ENCODE results near the gene CHST15. TPM values are rescaled to one million over a fixed set of nuclear protein-coding genes. Genes with fewer than 3 reads are reported as not detected.

Gene CHST15
- total and polyA plus RNA-seq, 2 experiments from 2014 or later: 0.92 to 1.9 TPM

DNA sequence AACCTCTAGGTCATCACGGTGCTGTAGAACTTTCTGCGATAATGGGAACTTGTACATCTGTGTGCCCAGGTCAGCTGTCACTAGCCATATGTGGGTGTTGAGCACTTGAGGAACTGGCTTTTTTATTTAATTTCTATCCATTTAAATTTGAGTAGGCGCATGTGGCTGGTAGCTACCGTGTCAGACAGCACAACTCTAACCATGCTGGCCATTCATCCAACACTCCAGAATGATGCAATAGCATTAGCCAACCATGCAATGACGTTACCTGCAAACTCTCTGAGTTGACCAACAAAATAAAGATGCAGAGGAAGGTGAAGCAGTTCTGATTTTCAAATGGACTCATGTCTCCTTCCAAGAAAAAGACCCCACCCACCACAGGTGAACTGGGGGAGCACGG is 24.4 kb upstream of the CHST15 start:
- Histone ChIP-seq H3K9me3 (ENCODE audit: low read depth) (no peaks in the 10 kb centered on the region), H3K36me3 (no peaks in the 10 kb centered on the region), H3K27ac (no peak overlapping the region), H3K27me3 (no peaks in the 10 kb centered on the region), H3K4me1 (ENCODE audit: low read depth) (no peaks in the 10 kb centered on the region), H3K4me3 (no peak overlapping the region)
- peak in 1 of 2 donors; percentile 29 for DNase-seq (ENCODE audit: low read depth in 1 of 2, low spot score in 1 of 2)
- TF ChIP-seq, protein P1, sequence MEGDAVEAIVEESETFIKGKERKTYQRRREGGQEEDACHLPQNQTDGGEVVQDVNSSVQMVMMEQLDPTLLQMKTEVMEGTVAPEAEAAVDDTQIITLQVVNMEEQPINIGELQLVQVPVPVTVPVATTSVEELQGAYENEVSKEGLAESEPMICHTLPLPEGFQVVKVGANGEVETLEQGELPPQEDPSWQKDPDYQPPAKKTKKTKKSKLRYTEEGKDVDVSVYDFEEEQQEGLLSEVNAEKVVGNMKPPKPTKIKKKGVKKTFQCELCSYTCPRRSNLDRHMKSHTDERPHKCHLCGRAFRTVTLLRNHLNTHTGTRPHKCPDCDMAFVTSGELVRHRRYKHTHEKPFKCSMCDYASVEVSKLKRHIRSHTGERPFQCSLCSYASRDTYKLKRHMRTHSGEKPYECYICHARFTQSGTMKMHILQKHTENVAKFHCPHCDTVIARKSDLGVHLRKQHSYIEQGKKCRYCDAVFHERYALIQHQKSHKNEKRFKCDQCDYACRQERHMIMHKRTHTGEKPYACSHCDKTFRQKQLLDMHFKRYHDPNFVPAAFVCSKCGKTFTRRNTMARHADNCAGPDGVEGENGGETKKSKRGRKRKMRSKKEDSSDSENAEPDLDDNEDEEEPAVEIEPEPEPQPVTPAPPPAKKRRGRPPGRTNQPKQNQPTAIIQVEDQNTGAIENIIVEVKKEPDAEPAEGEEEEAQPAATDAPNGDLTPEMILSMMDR (IDR thresholded peaks at IDR 0.05; ENCODE audit: low read depth, low read length): no peak

DNA sequence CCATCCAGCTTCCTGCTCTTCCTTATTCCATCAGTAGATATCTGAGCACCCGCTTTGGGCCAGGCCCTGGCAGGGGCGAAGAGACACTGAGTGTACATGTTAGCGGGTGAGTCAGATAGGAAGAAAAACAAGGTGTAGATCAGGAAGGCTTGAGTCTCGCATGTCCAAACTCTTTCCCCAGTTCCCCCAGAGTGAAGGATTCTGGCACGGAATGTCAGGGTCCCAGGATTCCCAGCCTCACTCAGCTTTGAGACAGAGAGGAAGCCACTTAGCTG is 24.1 kb upstream of the CHST15 start:
- Histone ChIP-seq H3K4me3 (no peak overlapping the region), H3K36me3 (no peaks in the 10 kb centered on the region), H3K4me1 (ENCODE audit: low read depth) (no peaks in the 10 kb centered on the region), H3K27ac (no peak overlapping the region), H3K27me3 (no peaks in the 10 kb centered on the region), H3K9me3 (ENCODE audit: low read depth) (no peaks in the 10 kb centered on the region)
- no peak for DNase-seq (ENCODE audit: low read depth in 1 of 2, low spot score in 1 of 2)
- TF ChIP-seq, protein P1 (IDR thresholded peaks at IDR 0.05; ENCODE audit: low read depth, low read length): no peak

DNA sequence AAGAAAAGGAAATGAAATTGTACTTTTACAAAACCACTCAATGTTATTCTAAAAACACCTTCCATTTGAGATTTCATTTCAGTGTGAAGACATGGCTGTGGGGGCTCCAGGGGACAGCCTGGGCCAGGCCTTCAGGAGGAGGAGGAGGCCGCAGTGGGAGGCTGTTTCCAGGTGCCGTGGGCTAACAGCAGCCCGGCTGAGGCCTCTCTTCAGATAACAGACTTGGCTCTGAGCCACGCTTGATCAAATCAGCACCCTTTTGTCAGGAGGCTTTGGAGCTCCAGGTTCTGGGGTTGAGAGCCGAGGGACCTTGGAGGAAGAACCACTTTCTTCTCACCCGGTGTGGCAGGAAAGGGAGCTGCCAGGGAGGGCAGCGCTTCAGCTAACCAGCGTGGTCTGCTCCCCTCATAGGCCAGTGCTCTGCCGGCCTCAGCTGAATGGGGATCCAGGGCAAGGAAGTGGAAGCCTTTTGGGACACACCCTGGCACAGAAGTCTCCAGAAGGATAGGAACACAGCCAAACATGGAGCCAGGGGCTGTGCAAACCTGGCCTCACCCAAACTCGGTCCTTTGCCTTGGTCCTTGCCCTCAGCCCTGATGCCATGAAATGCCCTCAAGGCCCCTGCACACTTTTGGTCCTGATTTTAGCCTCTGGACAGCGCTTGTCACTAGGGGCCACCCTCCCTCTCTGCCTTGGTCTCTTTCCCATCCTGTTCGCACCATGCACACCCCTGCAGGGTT is 23.5 kb upstream of the CHST15 start:
- TF ChIP-seq, protein P1 (IDR thresholded peaks at IDR 0.05; ENCODE audit: low read depth, low read length): no peak
- H3K4me3 ChIP-seq: no peak overlapping the region
- no peaks in the 10 kb centered on the region for H3K4me1 ChIP-seq (ENCODE audit: low read depth)
- no peak overlapping the region for H3K27ac ChIP-seq
- no peak for DNase-seq (ENCODE audit: low read depth in 1 of 2, low spot score in 1 of 2)
- H3K9me3 ChIP-seq (ENCODE audit: low read depth): no peaks in the 10 kb centered on the region
- H3K27me3 ChIP-seq: no peaks in the 10 kb centered on the region
- no peaks in the 10 kb centered on the region for H3K36me3 ChIP-seq

DNA sequence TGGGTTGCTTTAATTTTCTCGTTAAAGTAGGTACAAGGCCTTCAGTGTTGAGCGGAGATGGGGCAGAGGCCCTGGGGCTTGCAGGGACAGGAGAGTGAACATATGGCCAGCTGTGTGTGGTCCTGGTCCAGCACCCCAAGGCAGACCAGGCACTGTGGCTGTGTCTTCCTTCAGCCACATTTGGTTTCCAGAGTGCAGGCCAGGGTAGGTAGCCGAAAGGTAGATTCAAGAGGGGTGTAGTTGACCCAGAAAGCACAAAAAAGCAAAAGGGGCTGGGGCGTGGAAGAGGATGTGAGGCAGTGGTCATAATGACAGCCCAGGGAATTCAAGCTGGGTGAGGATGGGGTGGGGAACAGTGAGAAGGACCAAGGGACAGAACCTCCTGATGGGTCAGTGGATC is 21.3 kb upstream of the CHST15 start:
- Histone ChIP-seq H3K27me3 (no peaks in the 10 kb centered on the region), H3K36me3 (no peaks in the 10 kb centered on the region), H3K4me3 (no peak overlapping the region), H3K4me1 (ENCODE audit: low read depth) (no peaks in the 10 kb centered on the region), H3K27ac (no peak overlapping the region), H3K9me3 (ENCODE audit: low read depth) (no peaks in the 10 kb centered on the region)
- DNase-seq (ENCODE audit: low read depth in 1 of 2, low spot score in 1 of 2): no peak
- TF ChIP-seq, protein P1 (IDR thresholded peaks at IDR 0.05; ENCODE audit: low read depth, low read length): no peak

DNA sequence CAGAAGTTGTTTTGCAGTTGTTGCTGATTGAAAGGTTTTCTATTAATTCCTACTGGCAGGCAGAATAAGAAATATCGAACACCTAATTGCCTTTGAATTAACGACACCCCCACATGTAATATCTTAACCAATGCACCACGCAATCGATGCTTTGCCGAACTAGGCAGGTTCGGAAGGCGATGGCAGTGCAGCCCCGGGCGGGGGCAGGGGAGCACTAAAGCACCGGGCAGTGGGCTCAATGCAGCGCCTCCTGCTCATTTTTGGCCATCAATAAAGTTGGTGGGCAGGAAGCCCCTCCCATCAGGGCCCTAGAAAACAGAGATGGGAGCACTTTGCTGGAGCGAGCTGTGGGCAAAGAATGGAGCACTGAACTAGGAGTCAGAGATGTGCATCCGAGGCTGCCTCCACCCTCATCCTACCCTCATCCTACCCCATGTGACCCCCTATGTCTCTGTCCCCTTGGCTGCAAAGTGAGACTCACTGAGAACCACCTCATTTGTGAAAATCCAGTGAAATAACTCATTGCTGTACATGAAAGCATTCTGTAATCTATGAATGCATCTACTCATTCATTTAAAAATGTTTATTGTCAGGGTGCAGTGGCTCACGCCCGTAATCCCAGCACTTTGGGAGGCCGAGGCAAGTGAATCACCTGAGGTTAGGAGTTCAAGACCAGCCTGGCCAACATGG is 19.6 kb upstream of the CHST15 start:
- no peaks in the 10 kb centered on the region for H3K9me3 ChIP-seq (ENCODE audit: low read depth)
- H3K27ac ChIP-seq: no peak overlapping the region
- TF ChIP-seq, protein P1 (IDR thresholded peaks at IDR 0.05; ENCODE audit: low read depth, low read length): no peak
- no peak for DNase-seq (ENCODE audit: low read depth in 1 of 2, low spot score in 1 of 2)
- no peak overlapping the region for H3K4me3 ChIP-seq
- no peaks in the 10 kb centered on the region for H3K27me3 ChIP-seq
- H3K4me1 ChIP-seq (ENCODE audit: low read depth): no peaks in the 10 kb centered on the region
- H3K36me3 ChIP-seq: no peaks in the 10 kb centered on the region
